IPS-18a (cell line): ENCODE results near the gene TEKT5.
"Not testable (repeated sequence)": the region's sequence is repeated elsewhere in the genome, so short reads cannot be mapped to it uniquely, and the experiment has no call there.

Experiments
- H3K27ac ChIP-seq: one replicate; pipeline ENCODE4 v1.5.1; 2013; ENCODE audit warnings: low read length
- H3K27me3 ChIP-seq: one replicate; pipeline ENCODE4 v1.6.1; 2013; ENCODE audit warnings: mild to moderate bottlenecking, low read length; ENCODE audit not compliant: control insufficient read depth, insufficient read depth
- H3K36me3 ChIP-seq: one replicate; pipeline ENCODE4 v1.6.1; 2013; ENCODE audit warnings: low read depth, low read length; ENCODE audit not compliant: control insufficient read depth
- H3K4me1 ChIP-seq: one replicate; pipeline ENCODE4 v1.6.1; 2013; ENCODE audit warnings: low read depth, low read length; ENCODE audit not compliant: control insufficient read depth
- H3K4me3 ChIP-seq: one replicate; pipeline ENCODE4 v1.5.1; 2013; ENCODE audit warnings: low read length
- H3K9ac ChIP-seq: one replicate; pipeline ENCODE4 v1.6.1; 2013; ENCODE audit warnings: mild to moderate bottlenecking, low read length, moderate library complexity
- H3K9me3 ChIP-seq: one replicate; pipeline ENCODE4 v1.6.1; 2013; ENCODE audit warnings: low read depth, low read length; ENCODE audit not compliant: control insufficient read depth

The TEKT5 gene

DNA sequence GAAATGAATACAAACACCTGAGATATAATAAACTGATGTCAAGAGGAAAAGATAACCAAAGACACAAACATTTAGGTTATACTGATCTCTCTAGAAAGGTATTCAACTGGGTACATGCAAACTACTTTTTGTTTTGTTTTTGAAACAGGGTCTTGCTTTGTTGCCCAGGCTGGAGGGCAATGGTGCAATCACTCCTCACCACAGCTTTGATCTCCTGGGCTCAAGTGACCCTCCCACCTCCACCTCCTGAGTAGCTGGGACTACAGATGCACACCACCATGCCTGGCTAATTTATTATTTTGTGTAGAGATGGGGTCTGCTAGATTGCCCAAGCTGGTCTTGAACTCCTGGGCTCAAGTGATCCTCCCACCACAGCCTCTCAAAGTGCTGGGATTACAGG, 38.1 kb downstream of the TEKT5 start:
- Histone ChIP-seq H3K27ac (no peak overlapping the region), H3K36me3 (no peaks in the 10 kb centered on the region), H3K4me3 (no peak overlapping the region), H3K27me3 (no peaks in the 10 kb centered on the region), H3K4me1 (peaks cover 7% of the 10 kb centered on the region), H3K9ac (no peak overlapping the region), H3K9me3 (no peaks in the 10 kb centered on the region)

DNA sequence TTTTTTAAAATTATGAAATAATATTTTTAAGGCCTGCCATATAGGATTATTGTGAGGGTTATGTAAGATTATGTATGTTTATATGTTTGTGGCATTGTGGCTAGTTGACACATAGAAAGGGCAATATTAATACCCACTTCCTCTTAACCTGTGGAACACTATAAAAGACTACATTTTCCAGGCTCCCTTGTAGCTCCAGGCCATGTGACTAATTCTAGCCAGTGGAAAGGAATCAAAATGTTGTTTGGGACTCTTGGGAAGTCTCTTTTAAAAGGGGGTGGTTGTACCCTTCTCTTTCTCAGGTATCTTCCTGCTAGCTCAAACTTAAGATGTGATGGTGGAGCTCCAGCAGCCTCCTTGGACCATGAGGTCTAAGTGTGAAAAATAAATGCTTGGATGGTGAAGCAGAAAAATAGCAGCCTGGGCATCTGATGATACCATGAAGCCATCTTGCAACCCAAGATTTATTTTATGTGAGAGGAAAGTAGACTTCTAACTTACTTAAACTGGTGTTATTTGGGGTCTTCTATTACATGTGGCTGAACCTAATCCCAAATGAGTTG, 39.2 kb downstream of the TEKT5 start:
- no peak overlapping the region for H3K27ac ChIP-seq
- no peaks in the 10 kb centered on the region for H3K27me3 ChIP-seq
- peaks cover 3% of the 10 kb centered on the region for H3K4me1 ChIP-seq
- no peaks in the 10 kb centered on the region for H3K36me3 ChIP-seq
- H3K9me3 ChIP-seq, result no peaks in the 10 kb centered on the region
- no peak overlapping the region for H3K9ac ChIP-seq
- H3K4me3 ChIP-seq, result no peak overlapping the region

DNA sequence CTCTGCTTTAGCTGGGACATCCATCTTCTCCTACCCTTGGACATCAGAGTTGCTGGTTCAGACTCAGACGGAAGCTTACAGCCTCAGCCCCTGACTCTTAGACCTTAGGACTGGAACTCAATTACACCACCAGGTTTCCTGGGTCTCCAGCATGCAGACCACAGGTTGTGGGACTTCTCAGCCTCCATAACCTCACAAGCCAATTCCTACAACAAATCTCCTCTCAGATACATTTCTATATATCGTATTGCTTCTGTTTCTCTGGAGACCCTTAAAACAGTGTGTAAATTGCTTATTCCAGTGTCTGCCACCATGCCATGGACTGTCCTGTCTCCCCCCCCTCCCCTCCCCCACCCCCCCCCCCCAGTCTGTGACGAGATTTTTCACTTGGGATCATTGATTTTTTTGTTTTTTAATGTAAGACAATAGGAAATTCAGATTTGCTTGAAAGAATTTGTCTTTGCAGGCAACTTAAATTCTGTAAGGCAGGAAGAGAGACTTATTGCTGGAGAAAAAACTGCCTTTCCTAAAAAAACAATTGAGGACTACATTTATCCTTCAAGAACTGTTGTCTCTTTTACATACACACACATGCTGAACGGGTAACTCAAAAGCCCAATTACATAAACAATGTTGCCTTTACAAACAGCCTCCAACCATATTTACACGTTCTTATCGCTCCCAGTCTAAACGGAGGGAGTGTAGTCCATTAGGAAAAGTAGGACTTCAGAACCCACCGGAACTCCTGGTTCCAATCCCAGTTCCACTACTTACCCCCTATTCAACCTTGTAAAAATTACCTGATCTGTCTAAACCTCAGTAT, 39.9 kb downstream of the TEKT5 start:
- Histone ChIP-seq H3K27me3 (no peaks in the 10 kb centered on the region), H3K4me3 (no peak overlapping the region), H3K4me1 (no peaks in the 10 kb centered on the region), H3K9ac (no peak overlapping the region), H3K27ac (no peak overlapping the region), H3K9me3 (no peaks in the 10 kb centered on the region), H3K36me3 (no peaks in the 10 kb centered on the region)

DNA sequence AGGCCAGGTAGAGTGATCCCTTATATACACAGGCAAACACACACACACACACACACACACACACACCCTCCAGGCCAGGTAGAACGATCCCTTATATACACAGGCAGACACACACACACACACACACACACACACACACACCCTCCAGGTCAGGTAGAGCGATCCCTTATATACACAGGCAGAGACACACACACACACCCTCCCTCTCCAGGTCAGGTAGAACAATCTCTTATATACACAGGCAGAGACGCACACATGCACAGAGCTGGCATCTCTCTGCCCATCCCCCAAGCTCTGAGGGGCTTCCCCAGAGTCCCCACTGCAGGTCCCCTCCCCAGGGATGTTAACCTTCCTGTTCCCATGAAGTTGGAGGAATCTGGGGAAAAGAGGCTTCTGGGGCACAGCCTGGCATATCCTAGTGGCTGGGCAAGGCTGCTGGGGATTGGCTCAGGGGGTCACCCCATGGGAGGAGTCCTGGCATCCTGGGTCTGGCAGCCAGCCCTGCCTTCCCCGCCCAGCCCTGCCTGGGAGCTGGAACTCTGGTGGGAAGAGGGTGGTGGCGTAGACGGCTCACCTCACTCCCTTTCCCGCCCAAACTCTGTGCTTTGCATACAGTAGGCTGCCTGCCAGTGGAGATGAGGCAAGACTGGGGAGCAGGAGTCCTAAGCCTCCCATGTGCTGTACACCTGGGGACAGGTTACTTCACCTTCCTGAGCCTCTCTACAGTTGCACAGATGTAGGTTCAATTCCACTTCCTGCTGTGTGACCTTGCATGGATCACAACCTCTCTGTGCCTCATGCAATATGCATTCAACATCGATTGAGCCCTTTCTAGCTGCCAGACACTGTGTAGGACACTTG, 41.8 kb downstream of the TEKT5 start:
- Histone ChIP-seq H3K36me3 (no peaks in the 10 kb centered on the region), H3K4me3 (no peak overlapping the region), H3K27ac (no peak overlapping the region), H3K9me3 (no peaks in the 10 kb centered on the region), H3K4me1 (no peaks in the 10 kb centered on the region), H3K27me3 (no peaks in the 10 kb centered on the region), H3K9ac (no peak overlapping the region)

DNA sequence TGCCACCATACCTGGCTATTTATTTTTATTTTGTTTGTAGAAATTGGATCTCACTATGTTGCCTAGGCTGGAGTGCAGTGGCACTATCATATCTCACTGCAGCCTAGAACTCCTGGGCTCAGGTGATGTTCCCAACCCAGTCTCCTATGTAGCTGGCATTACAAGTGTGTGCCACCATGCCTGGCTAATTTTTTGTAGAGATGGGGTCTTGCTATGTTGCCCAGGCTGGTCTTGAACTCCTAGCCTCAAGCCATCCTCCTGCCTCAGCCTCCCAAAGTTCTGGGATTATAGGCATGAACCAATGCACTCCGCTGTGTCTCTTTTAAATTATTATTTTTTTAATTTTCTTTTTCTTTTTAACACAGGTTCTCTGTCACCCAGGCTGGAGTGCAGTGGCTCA, 45.6 kb downstream of the TEKT5 start:
- H3K27me3 ChIP-seq, H3K9me3 ChIP-seq, H3K36me3 ChIP-seq, H3K9ac ChIP-seq, H3K4me1 ChIP-seq, H3K4me3 ChIP-seq, H3K27ac ChIP-seq: not testable (repeated sequence)

DNA sequence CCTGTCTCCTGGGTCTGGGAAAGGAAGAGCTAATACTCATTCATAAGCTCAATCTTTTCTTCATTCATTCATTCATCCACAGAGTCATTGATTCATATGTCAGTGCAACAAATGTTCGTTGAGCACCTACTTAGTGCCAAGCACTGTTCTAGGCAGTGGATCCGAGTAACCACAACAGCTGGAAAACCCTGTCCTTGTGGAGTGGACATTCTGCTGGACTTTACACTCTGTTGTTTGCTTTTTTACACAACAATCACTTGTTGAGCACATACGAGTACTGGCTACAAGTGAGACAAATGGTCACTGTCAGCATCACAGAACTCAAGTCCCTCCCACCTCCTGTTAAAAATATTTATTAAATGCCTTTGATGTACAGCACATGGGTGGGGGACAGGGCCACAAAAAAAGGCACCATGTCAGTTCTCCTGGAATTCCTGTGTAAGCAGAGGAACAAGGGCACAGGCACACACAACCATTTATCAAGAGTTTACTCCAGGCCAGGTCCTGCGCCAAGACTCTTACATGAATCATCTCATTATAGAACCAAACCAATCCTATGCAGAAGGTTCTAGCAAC, 46.9 kb downstream of the TEKT5 start:
- Histone ChIP-seq H3K36me3 (no peaks in the 10 kb centered on the region), H3K4me3 (no peak overlapping the region), H3K4me1 (peaks cover 12% of the 10 kb centered on the region), H3K27me3 (no peaks in the 10 kb centered on the region), H3K27ac (no peak overlapping the region), H3K9me3 (no peaks in the 10 kb centered on the region), H3K9ac (no peak overlapping the region)

DNA sequence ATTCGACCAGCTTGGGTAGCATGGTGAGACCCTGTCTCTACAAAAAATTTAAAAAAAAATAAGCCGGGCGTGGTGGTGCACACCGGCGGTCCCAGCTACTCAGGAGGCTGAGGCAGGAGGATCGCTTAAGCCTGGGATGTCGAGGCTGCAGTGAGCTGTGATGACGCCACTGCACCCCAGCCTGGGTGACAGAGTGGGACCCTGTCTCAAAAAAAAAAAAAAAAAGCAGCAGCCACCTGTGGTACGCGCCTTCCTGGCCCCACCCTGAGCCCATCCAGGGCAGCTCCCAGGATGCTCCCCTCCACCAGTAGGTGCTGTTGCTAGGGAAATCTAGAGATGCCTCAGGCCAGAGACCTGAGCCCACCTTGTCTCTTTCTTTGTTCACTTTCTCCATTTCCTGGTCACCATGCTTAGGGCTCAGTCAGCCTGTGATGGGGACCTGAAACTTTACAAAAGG, 47.4 kb downstream of the TEKT5 start:
- H3K9ac ChIP-seq, result no peak overlapping the region
- no peaks in the 10 kb centered on the region for H3K36me3 ChIP-seq
- no peak overlapping the region for H3K27ac ChIP-seq
- peaks cover 16% of the 10 kb centered on the region for H3K4me1 ChIP-seq
- no peak overlapping the region for H3K4me3 ChIP-seq
- H3K9me3 ChIP-seq, result no peaks in the 10 kb centered on the region
- H3K27me3 ChIP-seq, result no peaks in the 10 kb centered on the region

DNA sequence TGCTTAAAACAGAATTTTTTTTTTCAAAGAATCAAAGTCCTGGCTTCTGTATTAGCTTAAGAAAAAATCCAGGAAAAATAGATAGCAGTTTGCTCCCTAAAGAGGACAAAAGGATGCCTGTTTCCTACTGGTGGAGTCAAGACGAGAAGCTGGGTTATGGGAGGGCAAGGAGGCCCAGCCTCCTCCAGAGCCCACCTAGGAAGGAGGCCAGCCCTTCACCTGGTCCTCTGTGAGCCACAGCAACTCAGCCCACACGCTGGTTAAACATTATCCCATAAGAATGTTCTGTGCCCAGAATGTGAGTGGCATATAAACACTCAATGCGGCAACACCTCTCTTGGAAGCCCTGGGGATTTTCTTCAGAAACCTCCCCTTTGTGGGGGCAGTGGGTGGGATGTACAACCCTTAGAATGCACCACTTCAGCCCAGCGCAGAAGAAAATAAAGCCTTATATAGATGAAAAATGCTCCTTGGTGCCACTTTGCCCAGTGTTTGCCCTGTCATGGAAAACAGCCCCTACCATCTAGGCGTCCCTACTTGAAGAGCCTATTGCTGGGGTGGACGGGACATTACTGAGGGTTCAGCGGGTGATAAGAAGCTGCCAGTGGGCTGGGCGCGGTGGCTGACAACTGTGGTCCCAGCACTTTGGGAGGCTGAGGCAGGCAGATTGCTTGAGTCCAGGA, 48.0 kb downstream of the TEKT5 start:
- no peak overlapping the region for H3K27ac ChIP-seq
- no peak overlapping the region for H3K4me3 ChIP-seq
- no peaks in the 10 kb centered on the region for H3K27me3 ChIP-seq
- H3K4me1 ChIP-seq, result peaks cover 20% of the 10 kb centered on the region
- no peaks in the 10 kb centered on the region for H3K9me3 ChIP-seq
- no peaks in the 10 kb centered on the region for H3K36me3 ChIP-seq
- H3K9ac ChIP-seq, result no peak overlapping the region

DNA sequence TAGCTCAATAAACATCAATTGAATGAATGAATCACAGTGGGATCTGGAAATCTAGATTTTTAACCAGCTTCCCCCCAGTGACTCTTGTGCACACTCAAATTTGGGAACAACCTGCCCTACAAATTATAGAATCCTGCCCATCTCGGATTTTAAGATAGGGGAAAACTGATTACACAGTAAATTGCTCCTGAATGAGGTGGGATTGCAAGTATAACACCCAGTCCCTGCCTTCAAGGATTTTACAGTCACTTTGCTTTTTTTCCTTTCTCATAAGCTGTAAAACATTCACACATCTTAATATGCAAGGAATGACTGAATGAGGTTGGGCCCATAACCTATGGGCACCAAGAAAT, 48.5 kb downstream of the TEKT5 start:
- H3K9ac ChIP-seq, result no peak overlapping the region
- no peaks in the 10 kb centered on the region for H3K27me3 ChIP-seq
- no peaks in the 10 kb centered on the region for H3K36me3 ChIP-seq
- H3K27ac ChIP-seq, result no peak overlapping the region
- H3K9me3 ChIP-seq, result no peaks in the 10 kb centered on the region
- no peak overlapping the region for H3K4me3 ChIP-seq
- H3K4me1 ChIP-seq, result peaks cover 20% of the 10 kb centered on the region

DNA sequence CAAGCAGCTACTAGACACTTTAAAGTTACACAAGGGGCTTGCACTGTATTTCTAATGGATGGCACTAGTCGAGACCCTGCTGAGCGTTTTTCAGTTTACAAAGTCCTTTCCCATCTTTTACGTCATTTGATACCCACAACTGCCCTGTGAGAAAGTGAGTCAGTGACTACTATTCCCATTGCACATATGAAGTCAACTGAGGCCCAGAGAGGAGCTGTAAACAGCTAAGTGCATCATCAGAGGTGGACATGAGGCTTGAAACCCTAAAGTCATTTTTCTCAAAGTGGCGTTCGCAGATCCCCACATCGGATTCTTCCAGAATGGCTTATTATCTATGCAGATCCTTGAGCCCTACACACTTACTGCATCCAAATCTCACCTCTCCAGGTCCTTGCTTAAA, 50.6 kb downstream of the TEKT5 start:
- no peaks in the 10 kb centered on the region for H3K9me3 ChIP-seq
- peaks cover 5% of the 10 kb centered on the region for H3K27me3 ChIP-seq
- H3K4me3 ChIP-seq, result no peak overlapping the region
- H3K4me1 ChIP-seq, result peaks cover 20% of the 10 kb centered on the region
- H3K27ac ChIP-seq, result no peak overlapping the region
- H3K36me3 ChIP-seq, result no peaks in the 10 kb centered on the region
- no peak overlapping the region for H3K9ac ChIP-seq

DNA sequence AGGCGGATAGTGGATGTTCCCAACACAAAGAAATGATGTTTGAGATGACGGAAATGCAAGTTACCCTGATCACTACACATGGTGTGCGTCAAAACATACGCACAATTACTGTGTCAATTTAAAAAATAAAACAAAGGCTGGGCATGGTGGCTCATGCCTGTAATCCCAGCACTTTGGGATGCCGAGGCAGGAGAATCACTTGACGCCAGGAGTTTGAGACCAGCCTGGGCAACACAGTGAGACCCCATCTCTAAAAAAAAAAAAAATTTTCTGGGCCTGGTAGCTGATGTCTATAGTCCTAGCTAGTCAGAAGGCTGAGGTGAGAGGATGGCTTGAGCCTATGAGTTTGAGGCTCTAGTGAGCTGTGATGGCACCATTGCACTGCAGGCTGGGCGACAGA, 51.8 kb downstream of the TEKT5 start:
- H3K36me3 ChIP-seq, result no peaks in the 10 kb centered on the region
- H3K9ac ChIP-seq, result no peak overlapping the region
- H3K27me3 ChIP-seq, result peaks cover 5% of the 10 kb centered on the region
- no peaks in the 10 kb centered on the region for H3K9me3 ChIP-seq
- H3K4me1 ChIP-seq, result peaks cover 20% of the 10 kb centered on the region
- H3K4me3 ChIP-seq, result peak overlapping the region; percentile 31
- H3K27ac ChIP-seq, result no peak overlapping the region
